Activated CD8-positive, alpha-beta memory T cell treated with anti-CD3 and anti-CD28 coated beads for 36 hours (primary cell): ENCODE results near the gene MAPKAPK5. TPM values are rescaled to one million over a fixed set of nuclear protein-coding genes. Genes with fewer than 3 reads are reported as not detected.
"Not testable (repeated sequence)": the region's sequence is repeated elsewhere in the genome, so short reads cannot be mapped to it uniquely, and the experiment has no call there.

ENCODE experiments used
- CTCF ChIA-PET: fragments of 350-600 bp; sonication (Branson Sonifier 250); formaldehyde crosslinking; loops from one replicate; lab custom pipeline; 2021; ENCODE audit warnings: antibody characterized with exemption; lab: Charles Lee
- POLR2A ChIA-PET: fragments of 350-600 bp; sonication (Branson Sonifier 250); formaldehyde crosslinking; loops from one replicate; lab custom pipeline; 2021; ENCODE audit warnings: antibody characterized with exemption; lab: Charles Lee
- total RNA-seq, 2 experiments: library from RNA; stranded (reverse); gene quantifications; one replicate each; pipeline ENCODE4 v1.2.3, GENCODE V29; 2021

The MAPKAPK5 gene
- total RNA-seq, 2 experiments from 2014 or later = 68.2 to 73.7 TPM

GRCh38 chr12:111936869-111937268 is 94.8 kb downstream of the MAPKAPK5 start:
- ChIA-PET POLR2A (no interaction called here), CTCF (no interaction called here)

GRCh38 chr12:111937429-111937828 is 95.4 kb downstream of the MAPKAPK5 start:
- CTCF ChIA-PET = no interaction called here
- POLR2A ChIA-PET = no interaction called here

- ChIA-PET POLR2A (no interaction called here), CTCF (no interaction called here)
These were observed 100.5 kb downstream of the MAPKAPK5 start for GRCh38 chr12:111942557-111942956.

- POLR2A ChIA-PET = no interaction called here
- CTCF ChIA-PET = interaction anchor here (1.2 to 1.3 kb wide), 2 partner anchors 68 to 70 kb away, joined by 3 to 4 read pairs; no protein-coding TSS in a partner anchor
These were observed 101.9 kb downstream of the MAPKAPK5 start for GRCh38 chr12:111943929-111944328.

- CTCF ChIA-PET, POLR2A ChIA-PET: not testable (repeated sequence)
These were observed 109.1 kb downstream of the MAPKAPK5 start for GRCh38 chr12:111950961-111951676.

Other genes with a start within 250 kb of the MAPKAPK5 start
- 10 to 100 TPM; 40.8 to 46.3 TPM for gene ATXN2, start 242.9 kb upstream of the MAPKAPK5 start, total RNA-seq
- gene BRAP, start 156.3 kb upstream of the MAPKAPK5 start, total RNA-seq = 10 to 100 TPM; 19.7 to 20.4 TPM
- gene ACAD10, start 156.2 kb upstream of the MAPKAPK5 start, total RNA-seq = 10 to 100 TPM; 20.0 to 20.8 TPM
- gene ALDH2, start 75.3 kb upstream of the MAPKAPK5 start, total RNA-seq = 1 to 10 TPM; 1.4 TPM
- 10 to 100 TPM in 1 of 2 experiments, 1 to 10 TPM in 1; 9.8 to 10.8 TPM for gene TMEM116, start 170.9 kb downstream of the MAPKAPK5 start, total RNA-seq
- gene ERP29, start 171.2 kb downstream of the MAPKAPK5 start, total RNA-seq = 10 to 100 TPM; 93.0 to 93.1 TPM